Hepatocyte (in vitro differentiated cells): ENCODE measurements around the gene VMAC. TPM values are rescaled to one million over a fixed set of nuclear protein-coding genes. Genes with fewer than 3 reads are reported as not detected.

ENCODE experiments used
- DNase-seq: peaks from one replicate; pipeline ENCODE4 v3.0.0-alpha.2; 2016; ENCODE audit warnings: low spot score
- H2AFZ ChIP-seq: fragments of 200-600 bp; sonication (generic); 2 replicates; pipeline ENCODE4 v1.6.0; 2016; ENCODE audit warnings: antibody characterized with exemption, mild to moderate bottlenecking
- H3K27ac ChIP-seq: fragments of 200-600 bp; sonication (generic); 2 replicates; pipeline ENCODE4 v1.5.1; 2016; ENCODE audit warnings: mild to moderate bottlenecking
- H3K27me3 ChIP-seq: fragments of 200-600 bp; sonication (generic); 2 replicates; pipeline ENCODE4 v1.6.1; 2016
- H3K36me3 ChIP-seq: fragments of 200-600 bp; sonication (generic); replicated peaks from 2 replicates; pipeline ENCODE4 v1.5.1; 2016; ENCODE audit warnings: low read depth; ENCODE audit not compliant: insufficient read depth
- H3K4me1 ChIP-seq: fragments of 200-600 bp; sonication (generic); 2 replicates; pipeline ENCODE4 v1.5.1; 2016; ENCODE audit warnings: mild to moderate bottlenecking, moderate library complexity; ENCODE audit not compliant: insufficient read depth
- H3K4me2 ChIP-seq: fragments of 200-600 bp; sonication (generic); 2 replicates; pipeline ENCODE4 v1.6.0; 2016
- H3K4me3 ChIP-seq: fragments of 200-600 bp; sonication (generic); 2 replicates; pipeline ENCODE4 v1.5.1; 2016; ENCODE audit warnings: mild to moderate bottlenecking
- H3K79me2 ChIP-seq: fragments of 200-600 bp; sonication (generic); 2 replicates; pipeline ENCODE4 v1.6.0; 2017; ENCODE audit warnings: mild to moderate bottlenecking
- H3K9me2 ChIP-seq: fragments of 200-600 bp; sonication (generic); replicated peaks from 2 replicates; pipeline ENCODE4 v1.6.0; 2017; ENCODE audit warnings: mild to moderate bottlenecking; ENCODE audit not compliant: insufficient read depth
- H3K9me3 ChIP-seq: fragments of 200-600 bp; sonication (generic); 2 replicates; pipeline ENCODE4 v1.5.1; 2016; ENCODE audit warnings: low read depth, mild to moderate bottlenecking
- H4K20me1 ChIP-seq: fragments of 200-600 bp; sonication (generic); 2 replicates; pipeline ENCODE4 v1.6.0; 2016; ENCODE audit warnings: mild to moderate bottlenecking; ENCODE audit not compliant: insufficient read depth, poor library complexity, severe bottlenecking
- EZH2 ChIP-seq: fragments of 200-600 bp; sonication (generic); IDR thresholded peaks from 2 replicates; pipeline ENCODE4 v1.6.1; 2016; ENCODE audit warnings: antibody characterized with exemption, mild to moderate bottlenecking, borderline replicate concordance
- EZH2phosphoT487 ChIP-seq: fragments of 200-600 bp; sonication (generic); IDR thresholded peaks from one replicate; pipeline ENCODE4 v1.6.1; 2018; ENCODE audit warnings: antibody characterized with exemption, mild to moderate bottlenecking, low read depth, moderate library complexity; ENCODE audit not compliant: unreplicated experiment, severe bottlenecking
- WGBS: methylation state at CpG from one replicate; pipeline ENCODE4 v1.1.6; 2016; ENCODE audit warnings: low lambda C conversion rate; ENCODE audit errors: missing lambda C conversion rate; 5-methylcytosine and 5-hydroxymethylcytosine counted together
- polyA plus RNA-seq: library from polyadenylated mRNA; unstranded; fragments of >200 nt; fragmentation: Nextera tagmentation; extraction: Ambion mirVana; gene quantifications from 2 replicates; pipeline ENCODE4 v1.2.1, GENCODE V29; 2016
- total RNA-seq: library from RNA; depleted of rRNA; stranded (reverse); fragments of >200 nt; gene quantifications from 2 replicates; pipeline ENCODE4 v1.2.3, GENCODE V29; 2014
- TF ChIP-seq, protein P1 (sequence below): fragments of 200-600 bp; sonication (generic); IDR thresholded peaks from 2 replicates; pipeline ENCODE4 v1.5.1; 2016; ENCODE audit warnings: antibody characterized with exemption, mild to moderate bottlenecking; ENCODE audit not compliant: poor library complexity

VMAC gene
- total and polyA plus RNA-seq, 2 experiments from 2014 or later: 4.5 to 5.9 TPM

DNA sequence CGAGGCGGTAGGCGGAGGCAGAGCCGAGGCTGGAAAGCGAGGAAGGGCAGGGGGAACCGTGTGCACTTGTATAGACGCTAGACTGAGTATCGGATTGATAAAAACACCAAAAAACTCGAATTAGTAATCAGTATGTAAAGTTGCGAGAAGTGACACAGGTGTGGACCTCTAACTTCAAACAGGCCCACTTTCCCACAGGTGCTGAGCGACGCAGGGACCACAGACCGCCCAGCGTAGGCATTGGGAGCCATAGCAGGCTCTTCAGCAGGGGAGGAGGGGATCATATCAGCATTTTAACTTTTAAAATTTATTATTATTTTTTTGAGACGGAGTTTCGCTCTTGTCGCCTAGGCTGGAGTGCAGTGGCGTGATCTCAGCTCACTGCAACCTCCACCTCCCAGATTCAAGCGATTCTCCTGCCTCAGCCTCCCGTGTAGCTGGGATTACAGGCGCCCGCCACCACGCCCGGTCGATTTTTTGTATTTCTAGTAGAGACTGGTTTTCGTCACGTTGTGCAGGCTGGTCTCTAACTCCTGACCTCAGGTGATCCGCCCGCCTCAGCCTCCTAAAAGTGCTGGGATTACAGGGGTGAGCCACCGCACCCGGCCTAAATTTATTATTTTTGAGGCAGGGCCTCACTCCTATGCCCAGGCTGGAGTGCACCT lies 574 bp downstream of the VMAC start:
- no peaks in the 10 kb centered on the region for H3K9me2 ChIP-seq
- peak overlapping the region; percentile 23 for H3K4me3 ChIP-seq
- H3K9me3 ChIP-seq: no peaks in the 10 kb centered on the region
- peak overlapping the region; percentile 32 for H3K27ac ChIP-seq
- H3K4me2 ChIP-seq: peak overlapping the region; percentile 83
- DNase-seq: no peak
- peaks cover 5% of the 10 kb centered on the region for H3K4me1 ChIP-seq
- TF ChIP-seq EZH2 (no peak), EZH2phosphoT487 (no peak)
- TF ChIP-seq, protein P1, sequence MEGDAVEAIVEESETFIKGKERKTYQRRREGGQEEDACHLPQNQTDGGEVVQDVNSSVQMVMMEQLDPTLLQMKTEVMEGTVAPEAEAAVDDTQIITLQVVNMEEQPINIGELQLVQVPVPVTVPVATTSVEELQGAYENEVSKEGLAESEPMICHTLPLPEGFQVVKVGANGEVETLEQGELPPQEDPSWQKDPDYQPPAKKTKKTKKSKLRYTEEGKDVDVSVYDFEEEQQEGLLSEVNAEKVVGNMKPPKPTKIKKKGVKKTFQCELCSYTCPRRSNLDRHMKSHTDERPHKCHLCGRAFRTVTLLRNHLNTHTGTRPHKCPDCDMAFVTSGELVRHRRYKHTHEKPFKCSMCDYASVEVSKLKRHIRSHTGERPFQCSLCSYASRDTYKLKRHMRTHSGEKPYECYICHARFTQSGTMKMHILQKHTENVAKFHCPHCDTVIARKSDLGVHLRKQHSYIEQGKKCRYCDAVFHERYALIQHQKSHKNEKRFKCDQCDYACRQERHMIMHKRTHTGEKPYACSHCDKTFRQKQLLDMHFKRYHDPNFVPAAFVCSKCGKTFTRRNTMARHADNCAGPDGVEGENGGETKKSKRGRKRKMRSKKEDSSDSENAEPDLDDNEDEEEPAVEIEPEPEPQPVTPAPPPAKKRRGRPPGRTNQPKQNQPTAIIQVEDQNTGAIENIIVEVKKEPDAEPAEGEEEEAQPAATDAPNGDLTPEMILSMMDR: no peak
- H3K36me3 ChIP-seq: no peaks in the 10 kb centered on the region
- H2AFZ ChIP-seq: peak overlapping the region; percentile 19
- H4K20me1 ChIP-seq: peaks cover 4% of the 10 kb centered on the region
- H3K27me3 ChIP-seq: no peaks in the 10 kb centered on the region
- H3K79me2 ChIP-seq: peaks cover 47% of the 10 kb centered on the region
- whole genome bisulfite sequencing: 58% methylated on average over 31 of the region's 31 CpGs

DNA sequence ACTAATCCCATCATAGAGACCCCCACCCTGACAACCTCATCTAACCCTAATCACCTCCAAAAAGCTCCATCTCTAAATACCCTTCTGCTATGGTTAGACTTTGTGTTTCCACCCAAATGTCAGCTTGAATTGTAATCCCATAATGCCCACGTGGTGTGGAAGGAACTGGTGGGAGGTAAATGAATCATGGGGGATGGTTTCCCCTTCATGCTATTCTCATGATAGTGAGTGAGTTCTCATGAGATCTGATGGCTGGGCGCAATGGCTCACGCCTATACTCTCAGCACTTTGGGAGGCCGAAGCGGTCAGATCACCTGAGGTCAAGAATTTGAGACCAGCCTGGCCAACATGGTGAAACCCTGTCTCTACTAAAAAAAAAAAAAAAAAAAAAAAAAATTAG lies 2.6 kb downstream of the VMAC start:
- Histone ChIP-seq H3K36me3 (no peaks in the 10 kb centered on the region), H3K9me3 (no peaks in the 10 kb centered on the region), H3K79me2 (peaks cover 27% of the 10 kb centered on the region), H4K20me1 (no peaks in the 10 kb centered on the region), H3K4me3 (no peak overlapping the region), H3K4me1 (peaks cover 4% of the 10 kb centered on the region), H3K27me3 (no peaks in the 10 kb centered on the region), H3K27ac (no peak overlapping the region), H3K4me2 (no peak overlapping the region), H3K9me2 (no peaks in the 10 kb centered on the region), H2AFZ (no peak overlapping the region)
- TF ChIP-seq EZH2phosphoT487 (no peak), EZH2 (no peak)
- TF ChIP-seq, protein P1: no peak
- DNase-seq: no peak
- WGBS: 89% methylated on average over 5 of the region's 5 CpGs

DNA sequence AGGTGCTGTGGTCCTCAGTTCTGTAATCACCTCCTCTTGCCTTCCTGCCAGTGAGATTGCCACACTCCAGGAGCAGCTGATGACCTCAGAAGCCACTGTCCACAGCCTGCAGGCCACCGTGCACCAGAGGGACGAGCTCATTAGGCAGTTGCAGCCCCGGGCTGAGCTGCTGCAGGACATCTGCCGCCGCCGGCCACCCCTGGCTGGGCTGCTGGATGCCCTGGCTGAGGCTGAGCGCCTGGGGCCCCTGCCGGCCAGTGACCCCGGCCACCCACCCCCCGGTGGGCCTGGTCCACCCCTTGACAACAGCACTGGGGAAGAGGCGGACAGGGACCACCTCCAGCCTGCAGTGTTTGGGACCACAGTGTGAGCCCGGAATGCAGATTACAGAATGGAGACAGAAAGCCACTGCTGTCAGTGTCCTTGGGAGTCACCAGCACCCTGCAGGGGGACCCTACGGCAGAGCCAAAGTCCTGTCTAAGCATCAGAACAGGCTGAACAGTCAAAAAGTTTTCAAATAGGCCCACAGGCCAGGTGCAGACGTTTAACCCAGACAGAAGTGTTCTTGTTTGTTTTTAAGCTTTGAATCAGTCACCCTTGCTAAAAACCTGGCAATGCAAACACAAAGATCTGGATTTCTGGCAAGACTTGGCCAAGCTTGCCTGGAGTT lies 4.2 kb downstream of the VMAC start:
- no peak for DNase-seq
- H4K20me1 ChIP-seq: no peaks in the 10 kb centered on the region
- H3K36me3 ChIP-seq: no peaks in the 10 kb centered on the region
- peaks cover 14% of the 10 kb centered on the region for H3K79me2 ChIP-seq
- TF ChIP-seq EZH2: no peak
- no peak for TF ChIP-seq EZH2phosphoT487
- TF ChIP-seq, protein P1: no peak
- H3K27me3 ChIP-seq: no peaks in the 10 kb centered on the region
- 84% methylated on average over 13 of the region's 14 CpGs for WGBS
- H3K4me3 ChIP-seq: no peak overlapping the region
- peaks cover 3% of the 10 kb centered on the region for H3K4me1 ChIP-seq
- H2AFZ ChIP-seq: no peak overlapping the region
- no peaks in the 10 kb centered on the region for H3K9me3 ChIP-seq
- H3K4me2 ChIP-seq: no peak overlapping the region
- no peaks in the 10 kb centered on the region for H3K9me2 ChIP-seq
- no peak overlapping the region for H3K27ac ChIP-seq
